Measurements from ENCODE around the gene TMEM14C.
A peak's percentile ranks its signal among the peaks of the same experiment; 100 is the strongest.

The TMEM14C gene

GRCh38 chr6:10771371-10771894, 48.6 kb downstream of the TMEM14C start:
- peak; percentile 11 for DNase-seq

- no peak for DNase-seq
These were observed 55.4 kb downstream of the TMEM14C start for GRCh38 chr6:10778230-10778629.

- no peak for DNase-seq
These were observed 56.2 kb downstream of the TMEM14C start for GRCh38 chr6:10779076-10779475.
